Activated CD4-positive, alpha-beta T cell treated with anti-CD3 and anti-CD28 coated beads, Interleukin-2, amount 50 U/mL, for 48 hours (primary cell): ENCODE data around the gene TMEM41B.
"Not testable (repeated sequence)": the region's sequence is repeated elsewhere in the genome, so short reads cannot be mapped to it uniquely, and the experiment has no call there.

Source experiments
- DNase-seq, 2 experiments: peaks; one replicate each; pipeline ENCODE4 v3.0.0-alpha.2; 2020

The TMEM41B gene

DNA sequence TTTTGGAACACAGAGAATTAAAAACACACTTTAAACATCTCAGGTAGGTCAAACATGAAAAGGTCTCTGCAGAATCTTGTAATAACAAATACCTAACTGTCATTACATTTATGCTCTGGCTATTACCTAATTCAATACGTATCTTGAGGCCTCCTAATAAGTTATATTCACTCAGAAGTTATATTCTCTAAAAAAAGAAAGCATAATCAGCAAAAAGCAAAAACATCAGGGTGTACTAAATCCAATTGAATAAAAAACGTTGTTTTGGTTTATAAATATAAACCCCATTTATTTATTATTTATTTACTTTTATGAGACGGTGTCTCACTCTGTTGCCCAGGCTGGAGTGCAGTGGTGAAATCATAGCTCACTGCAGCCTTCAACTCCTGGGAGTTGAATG lies 10.2 kb downstream of the TMEM41B start:
- no peak for DNase-seq

DNA sequence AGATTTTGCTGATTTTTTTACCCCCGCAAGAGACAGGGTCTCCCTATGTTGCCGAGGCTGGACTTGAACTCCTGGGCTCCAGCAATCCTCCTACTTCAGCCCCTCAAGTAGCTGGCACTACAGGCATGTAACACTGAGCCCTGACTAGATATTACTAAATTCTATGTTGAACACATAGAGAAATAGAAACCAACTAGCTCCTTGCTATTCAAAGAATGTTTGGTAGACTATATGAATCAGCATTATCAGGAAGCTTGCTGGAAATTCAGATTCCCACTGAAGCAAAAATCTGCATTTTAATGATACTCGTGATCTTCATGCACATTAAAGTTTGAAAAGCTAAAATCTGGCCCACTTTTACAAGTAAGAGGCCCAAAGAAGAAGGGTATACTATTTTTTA lies 11.9 kb downstream of the TMEM41B start:
- DNase-seq: no peak

DNA sequence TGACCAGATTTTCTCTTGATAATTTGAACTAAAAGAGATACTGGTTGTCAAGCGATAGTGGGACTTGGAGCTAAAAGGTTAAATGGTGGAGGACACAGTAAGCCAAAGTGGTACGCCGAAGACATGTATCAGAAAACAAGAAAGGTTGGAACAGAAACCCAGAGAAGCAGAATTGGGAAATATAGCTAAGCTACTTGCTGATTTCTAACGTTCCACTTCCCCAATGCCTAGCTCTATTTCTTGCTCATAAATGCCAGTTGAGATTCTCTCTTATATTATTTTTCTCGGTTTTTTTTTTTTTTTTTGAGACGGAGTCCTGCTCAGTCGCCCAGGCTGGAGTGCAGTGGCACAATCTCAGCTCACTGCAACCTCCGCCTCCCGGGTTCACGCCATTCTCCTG lies 12.7 kb downstream of the TMEM41B start:
- DNase-seq: no peak

DNA sequence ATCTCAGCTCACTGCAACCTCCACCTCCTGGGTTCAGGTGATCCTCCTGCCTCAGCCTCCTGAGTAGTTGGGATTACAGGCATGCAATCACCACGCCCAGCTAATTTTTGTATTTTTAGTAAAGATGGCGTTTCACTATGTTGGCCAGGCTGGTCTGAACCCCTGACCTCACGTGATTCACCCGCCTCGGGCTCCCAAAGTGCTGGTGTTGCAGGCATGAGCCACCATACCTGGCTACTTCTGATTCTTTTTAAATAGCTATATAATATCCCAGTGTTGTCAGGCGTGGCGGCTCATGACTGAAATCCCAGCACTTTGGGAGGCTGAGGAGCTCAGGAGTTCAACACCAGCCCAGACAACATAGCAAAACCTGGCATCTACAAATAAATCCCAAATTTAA lies 20.7 kb downstream of the TMEM41B start:
- no peak for DNase-seq

DNA sequence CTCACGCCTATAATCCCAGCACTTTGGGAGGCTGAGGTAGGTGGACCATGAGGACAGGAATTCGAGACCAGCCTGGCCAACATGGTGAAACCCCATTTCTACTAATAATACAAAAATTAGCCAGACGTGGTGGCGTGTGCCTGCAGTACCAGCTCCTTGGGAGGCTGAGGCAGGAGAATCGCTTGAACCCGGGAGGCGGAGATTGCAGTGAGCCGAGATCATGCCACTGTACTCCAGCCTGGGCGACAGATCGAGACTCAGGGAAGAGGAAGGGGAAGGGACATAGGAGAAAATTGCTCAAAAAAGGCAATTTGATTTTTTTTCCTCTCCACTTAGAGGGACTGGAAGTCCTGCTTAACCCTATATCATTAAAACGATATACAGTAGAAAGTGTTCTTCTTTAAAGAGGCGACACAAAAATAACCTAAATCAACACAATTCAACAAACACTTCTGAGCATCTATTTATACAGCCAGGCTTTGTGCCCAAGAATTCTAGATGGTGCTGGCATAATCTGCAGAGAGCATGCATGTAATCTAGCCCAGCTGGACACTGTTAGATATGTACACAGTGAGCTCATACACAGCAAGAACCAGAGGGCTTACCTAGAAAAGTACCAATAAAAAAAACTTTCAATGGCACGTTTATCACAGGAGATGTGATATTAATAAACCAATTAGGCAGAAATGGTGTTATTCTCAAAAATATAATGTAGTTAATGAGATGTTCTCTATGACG lies 28.4 kb downstream of the TMEM41B start:
- DNase-seq: no peak

DNA sequence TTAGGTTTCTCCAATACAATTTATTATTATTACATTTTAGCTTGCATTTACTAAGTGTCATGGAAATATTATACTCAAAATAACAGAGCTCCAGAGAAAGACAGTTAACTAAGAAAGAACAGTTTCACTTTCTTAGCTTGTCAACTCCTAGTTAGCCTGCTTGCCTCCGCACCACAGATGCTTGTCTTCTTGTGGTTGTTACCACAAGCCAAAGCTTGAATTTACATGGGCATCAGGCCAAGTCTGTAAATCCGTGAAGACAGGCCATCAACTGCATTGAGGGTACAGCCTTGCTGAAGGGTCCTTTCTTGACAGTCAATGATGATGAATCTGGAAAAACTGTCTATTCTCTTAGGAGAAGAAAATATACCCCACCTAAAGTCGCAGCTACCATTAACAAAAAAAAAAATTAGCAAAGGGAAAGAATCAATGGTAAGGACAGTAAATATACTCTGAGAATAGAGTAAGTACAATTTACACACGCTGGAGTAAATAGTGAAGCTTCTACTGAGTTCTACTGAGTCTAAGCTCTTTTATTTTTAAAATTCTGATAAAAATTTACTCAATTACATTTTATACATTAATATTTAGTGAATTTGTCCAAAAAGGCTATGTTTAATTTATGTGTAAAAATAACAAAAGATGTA lies 33.6 kb downstream of the TMEM41B start:
- DNase-seq: peak; percentile 48 to 62

DNA sequence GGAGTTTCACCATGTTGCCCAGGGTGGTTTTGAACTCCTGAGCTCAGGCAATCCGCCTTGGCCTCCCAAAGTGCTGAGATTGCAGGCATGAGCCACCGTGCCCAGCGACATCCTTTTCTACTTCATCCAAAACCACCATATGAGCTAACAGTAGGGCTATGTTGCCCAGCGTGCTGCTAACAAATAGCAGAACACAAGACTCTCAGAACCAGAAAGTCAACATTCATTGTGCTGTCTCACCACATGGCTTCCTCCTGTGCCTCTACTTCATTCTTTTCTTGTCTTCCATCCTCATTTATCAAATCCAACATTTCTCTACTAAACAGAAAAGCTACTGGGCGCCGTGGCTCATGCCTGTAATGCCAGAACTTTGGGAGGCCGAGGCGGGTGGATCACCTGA lies 37.2 kb downstream of the TMEM41B start:
- DNase-seq: no peak

DNA sequence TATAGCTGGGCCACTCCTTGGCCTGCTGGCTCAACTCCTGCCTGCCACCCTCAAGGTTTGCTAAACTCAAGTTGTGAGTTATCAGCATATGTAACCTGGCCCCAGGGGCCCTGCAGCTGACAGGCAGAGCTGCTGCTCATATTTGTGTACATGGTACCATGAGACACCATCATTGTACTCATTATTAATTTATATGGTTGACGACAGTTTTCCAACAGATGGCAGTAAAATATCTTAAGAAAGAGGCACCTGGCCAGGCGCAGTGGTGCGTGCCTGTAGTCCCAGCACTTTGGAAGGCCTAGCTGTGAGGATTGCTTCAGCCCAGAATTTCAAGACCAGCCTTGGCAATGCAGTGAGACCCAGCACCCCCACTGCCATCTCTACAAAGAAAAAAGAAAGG lies 37.8 kb downstream of the TMEM41B start:
- no peak for DNase-seq

DNA sequence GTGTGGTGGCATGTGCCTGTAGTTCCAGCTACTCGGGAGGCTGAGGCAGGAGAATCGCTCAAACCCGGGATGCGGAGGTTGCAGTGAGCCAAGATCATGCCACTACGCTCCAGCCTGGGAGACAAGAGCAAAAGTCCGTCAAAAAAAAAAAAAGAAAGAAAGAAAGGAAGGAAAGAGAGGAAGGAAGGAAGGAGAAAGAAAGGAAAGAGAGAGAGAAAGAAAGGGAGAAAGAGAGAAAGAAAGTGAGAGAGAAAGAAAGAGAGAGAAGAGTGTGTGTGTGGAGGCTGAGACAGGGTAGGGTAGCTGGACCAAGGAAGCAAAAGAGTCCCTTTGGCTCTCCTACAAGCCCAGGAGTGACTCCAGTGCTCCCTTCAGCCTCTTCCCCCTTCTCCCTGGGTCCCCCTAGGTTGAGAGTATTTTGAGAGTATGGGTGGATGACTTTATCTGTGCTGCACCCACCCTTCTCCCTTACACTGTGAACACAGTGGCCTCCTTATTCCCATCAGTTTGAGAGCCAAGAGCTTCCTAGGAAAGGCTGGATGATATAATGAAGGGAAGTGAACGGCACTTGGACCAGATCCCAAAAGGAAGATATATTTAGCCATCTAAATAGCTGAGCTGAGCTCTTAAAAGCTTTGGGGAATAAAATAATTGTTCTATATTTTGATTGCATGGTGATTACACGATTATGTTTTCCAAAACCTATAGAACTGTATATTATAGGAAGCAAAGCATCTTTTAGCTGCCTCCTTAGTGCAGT lies 39.7 kb downstream of the TMEM41B start:
- no peak for DNase-seq

DNA sequence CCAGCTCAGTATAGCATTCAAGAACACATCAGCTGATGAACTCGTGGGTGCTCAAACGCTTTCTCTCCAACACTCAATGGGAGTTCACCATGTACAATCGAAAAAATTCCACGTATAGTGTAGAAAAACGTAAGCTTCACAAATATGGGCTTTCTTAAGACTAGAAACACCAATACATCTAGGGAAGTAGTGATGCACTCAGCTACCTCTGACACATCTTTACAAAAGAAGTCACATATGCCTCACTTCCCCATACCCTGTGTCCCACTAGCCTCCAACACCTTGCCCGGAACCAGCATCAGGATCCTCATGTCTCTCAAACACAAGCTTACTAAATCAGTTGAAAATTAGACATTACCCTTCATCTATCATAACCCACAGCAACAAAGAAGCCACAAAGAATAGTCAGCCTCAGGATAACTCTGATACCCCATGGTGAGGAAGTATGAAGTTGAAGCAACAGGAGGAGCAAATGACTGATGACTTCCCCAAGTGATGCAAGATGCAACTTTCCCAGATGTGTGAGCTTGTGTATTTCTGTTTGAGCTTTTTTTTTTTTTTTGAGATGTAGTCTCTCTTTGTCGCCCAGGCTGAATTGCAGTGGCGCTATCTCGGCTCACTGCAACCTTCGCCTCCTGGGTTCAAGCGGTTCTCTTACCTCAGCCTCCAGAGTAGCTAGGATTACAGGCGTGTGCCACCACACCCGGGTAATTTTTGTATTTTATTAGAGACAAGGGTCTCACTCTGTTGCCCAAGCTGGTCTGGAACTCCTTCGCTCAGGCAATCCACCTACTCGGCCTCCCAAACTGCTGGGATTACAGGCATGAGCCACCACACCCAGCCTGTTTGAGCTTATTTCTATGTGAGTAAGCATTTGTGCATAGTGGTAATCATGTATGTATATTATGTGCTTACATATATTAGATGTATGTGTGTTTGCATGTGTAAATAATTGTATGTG lies 40.7 kb downstream of the TMEM41B start:
- DNase-seq: no peak

DNA sequence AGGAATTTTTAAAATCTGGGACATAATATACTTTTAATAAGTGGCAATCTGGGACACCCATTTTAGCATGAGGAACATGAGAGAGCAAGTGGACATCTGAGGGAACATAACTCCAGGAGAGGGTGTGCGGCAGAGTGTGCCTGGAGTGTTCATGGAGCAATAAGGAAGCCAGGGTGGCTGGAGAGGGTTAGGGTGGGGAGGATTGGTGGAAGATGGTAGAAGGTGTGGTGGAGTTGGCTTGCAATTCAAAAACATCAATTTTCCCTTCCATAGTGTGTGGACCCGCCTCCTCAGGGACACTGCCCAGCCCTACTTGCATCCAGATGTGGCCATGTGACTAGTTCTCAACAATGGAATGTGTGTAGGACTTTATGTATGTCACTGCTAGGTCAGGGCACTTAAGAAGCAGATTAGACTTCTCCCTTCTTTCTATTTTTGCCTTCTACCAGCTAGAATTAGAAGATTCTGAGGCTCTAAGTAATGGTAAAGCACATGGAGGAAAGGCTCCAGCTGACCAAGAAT lies 44.8 kb downstream of the TMEM41B start:
- no peak for DNase-seq

DNA sequence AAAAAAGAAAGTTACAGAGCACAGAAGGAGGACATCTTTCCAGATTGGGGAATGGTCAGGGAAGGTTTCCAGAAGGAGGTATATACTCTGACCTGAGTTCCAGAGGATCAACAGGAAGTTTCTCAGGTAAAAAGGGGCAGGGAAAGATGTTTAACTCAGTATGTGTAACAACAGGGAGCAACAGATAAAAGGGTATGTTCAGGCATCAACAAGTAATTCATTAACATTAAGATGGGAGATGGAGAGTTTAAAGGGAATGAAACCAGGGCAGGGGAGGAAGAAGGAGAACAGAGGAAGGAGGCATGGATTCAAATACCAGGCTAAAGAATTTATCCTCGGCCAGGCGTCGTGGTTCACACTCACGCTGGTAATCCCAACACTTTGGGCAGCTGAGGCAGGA lies 46.7 kb downstream of the TMEM41B start:
- no peak for DNase-seq

DNA sequence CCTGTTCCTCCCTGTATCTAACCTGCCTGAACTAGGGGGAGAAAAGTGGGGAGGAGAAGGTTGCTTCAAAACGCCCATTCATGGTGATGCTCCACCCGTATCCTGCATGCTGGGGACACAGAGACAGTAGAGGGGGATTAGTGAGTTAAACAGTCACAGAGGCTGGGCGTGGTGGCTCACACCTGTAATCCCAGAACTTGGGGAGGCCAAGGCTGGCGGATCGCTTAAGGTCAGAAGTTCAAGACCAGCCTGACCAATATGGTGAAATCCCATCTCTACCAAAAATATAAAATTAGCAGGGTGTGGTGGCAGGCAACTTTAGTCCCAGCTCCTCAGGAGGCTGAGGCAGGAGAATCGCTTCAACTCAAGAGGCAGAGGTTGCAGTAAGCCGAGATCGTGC lies 47.5 kb downstream of the TMEM41B start:
- no peak for DNase-seq

DNA sequence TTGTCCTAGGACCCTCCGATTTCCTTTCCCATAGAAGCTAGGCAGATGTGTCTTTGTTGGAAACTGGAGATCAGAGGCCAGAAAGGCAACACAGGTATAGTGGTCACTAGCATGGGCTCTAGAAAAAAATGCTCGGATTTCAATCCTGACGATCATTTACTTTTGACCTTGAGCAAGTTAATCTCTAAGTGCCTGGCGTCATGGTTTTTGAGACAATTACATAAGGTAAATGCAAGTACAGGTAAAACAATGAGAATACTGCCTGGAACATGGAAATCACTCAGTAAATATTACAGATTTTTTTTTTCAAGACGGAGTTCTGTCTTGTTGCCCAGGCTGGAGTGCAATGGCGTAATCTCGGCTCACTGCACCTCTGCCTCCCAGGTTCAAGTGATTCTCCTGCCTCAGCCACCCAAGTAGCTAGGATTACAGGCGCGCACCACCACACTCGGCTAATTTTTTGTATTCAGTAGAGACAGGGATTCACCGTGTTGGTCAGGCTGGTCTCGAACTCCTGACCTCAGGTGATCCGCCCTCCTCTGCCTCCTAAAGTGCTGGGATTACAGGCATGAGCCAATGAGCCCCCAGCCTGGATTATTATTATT lies 48.2 kb downstream of the TMEM41B start:
- DNase-seq: no peak

DNA sequence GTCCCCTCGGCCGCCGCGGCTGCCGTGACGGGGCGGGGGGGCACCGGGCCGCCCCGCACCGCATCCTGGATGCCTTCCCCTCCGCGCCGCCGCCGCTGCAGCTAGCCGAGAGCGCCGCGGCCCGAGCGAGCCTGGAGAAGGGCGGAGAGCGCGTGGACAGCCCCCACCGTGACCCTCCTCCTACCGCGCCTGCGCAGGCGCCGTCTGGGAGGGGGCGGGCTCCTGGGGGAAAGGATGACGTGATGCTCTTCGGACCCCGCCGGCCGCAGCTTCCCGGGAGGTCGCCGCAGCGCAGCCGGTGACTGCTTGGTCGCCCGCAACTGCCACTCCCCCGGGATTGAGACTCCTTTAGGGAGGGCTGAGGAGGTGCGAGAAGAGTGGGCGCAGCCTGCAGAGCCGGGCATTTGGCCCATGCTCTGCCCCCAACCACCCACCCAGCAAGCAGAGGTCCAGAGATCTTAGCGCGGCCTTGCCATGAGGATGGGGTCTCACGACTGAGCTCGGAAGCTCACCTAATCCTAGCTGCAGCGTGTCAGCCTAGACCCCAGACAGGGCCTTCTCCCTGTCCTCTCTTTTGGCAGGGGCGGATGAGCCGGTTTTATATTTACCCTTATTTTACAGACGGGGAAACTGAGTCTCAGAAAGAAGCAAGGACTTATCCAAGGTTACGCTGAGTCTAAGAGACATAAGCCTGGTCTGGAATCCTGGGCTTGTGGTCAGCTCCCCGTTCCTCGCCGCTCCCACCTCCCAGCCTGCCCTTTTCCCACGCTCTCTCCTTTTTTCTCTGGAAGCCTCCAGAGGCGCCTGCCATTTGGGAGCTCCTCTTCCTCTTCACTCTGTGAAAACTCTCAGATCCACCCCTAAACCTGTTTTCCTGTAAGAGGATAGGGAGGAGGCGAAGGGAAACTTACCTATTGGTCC lies 48.9 kb downstream of the TMEM41B start, which contains the start of gene DENND5A:
Gene DENND5A, minus strand, starts transcription at position 140 of the 921 bp plus-strand sequence. CDS start 281 bp downstream, outside the sequence.
- DNase-seq: peak; percentile 65 to 69

DNA sequence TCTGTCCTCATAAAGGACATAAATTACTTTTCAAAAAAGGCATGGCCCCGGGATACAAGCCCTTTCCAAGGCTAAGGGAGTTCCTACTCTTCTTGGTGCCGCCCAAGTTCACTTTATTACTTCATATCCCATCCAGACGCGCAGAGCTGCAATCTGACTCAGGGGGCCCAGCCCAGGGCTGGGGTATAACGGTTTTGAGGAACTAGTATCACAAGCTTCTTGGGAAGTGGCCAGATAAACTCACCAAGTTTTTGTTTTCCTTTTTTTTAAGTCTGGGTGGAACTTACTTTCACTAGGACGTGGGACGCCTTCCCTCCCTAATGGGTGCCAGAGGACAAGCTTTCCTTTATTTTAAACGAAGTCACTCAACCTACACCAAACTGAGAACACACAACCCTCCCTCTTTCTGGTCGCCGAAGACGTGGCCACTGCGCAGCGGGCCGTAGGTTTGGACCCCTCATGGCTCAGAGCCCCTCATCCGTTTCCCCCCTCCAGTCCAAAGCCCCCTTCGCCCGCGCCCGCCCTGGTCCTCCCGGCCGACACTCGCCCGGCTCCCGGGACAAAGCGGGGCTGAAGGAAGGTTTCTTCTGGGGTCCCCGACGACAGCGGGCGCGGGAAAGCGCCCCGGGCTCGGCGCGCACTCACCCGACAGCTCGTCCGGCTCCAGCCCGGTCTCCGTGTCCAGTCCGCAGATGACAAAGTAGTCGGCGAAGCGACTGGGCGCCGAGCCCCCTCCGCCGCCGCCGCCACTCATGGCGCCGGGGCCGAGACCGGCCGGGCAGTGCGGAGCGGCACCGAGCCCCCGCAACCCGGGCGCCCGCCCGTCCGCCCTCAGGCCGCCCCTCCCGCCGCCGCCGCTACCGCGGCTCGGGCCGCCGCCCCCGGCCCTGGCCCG lies 49.8 kb downstream of the TMEM41B start:
- peak; percentile 45 to 62 for DNase-seq

DNA sequence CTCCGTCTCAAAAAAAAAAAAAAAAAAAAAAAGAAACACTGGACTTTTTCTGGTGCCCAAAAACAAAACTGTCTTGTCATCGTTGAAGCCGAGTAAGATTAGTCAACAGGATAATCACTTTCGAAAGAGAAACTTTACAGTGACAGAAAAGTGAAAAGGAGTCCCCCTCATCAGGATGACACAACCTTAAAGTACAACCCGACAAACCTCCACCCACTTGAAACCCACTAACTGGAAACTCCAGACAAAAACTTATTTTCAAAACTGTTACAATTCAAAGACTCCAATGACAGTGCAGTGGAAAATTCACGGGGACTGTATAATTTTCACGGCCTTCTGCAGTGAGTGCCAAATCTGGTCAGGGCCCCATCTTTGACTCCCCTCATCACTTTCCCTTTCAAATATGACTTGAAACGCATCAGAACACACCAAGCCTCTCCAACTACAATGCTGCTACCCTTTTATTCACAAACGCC lies 50.5 kb downstream of the TMEM41B start:
- peak; percentile 38 to 61 for DNase-seq

DNA sequence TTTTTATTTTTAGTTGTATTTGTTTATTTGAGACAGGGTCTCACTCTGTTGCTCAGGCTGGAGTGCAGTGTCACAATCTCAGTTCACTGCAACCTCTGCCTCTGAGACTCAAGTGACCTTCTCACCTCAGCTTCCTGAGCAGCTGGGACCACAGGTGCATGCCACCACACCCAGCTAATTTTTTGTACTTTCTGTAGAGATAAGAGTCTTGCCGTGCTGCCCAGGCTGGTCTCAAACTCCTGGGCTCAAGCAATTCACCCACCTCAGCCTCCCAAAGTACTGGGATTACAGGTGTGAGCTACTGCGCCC lies 53.6 kb downstream of the TMEM41B start:
- not testable (repeated sequence) for DNase-seq

DNA sequence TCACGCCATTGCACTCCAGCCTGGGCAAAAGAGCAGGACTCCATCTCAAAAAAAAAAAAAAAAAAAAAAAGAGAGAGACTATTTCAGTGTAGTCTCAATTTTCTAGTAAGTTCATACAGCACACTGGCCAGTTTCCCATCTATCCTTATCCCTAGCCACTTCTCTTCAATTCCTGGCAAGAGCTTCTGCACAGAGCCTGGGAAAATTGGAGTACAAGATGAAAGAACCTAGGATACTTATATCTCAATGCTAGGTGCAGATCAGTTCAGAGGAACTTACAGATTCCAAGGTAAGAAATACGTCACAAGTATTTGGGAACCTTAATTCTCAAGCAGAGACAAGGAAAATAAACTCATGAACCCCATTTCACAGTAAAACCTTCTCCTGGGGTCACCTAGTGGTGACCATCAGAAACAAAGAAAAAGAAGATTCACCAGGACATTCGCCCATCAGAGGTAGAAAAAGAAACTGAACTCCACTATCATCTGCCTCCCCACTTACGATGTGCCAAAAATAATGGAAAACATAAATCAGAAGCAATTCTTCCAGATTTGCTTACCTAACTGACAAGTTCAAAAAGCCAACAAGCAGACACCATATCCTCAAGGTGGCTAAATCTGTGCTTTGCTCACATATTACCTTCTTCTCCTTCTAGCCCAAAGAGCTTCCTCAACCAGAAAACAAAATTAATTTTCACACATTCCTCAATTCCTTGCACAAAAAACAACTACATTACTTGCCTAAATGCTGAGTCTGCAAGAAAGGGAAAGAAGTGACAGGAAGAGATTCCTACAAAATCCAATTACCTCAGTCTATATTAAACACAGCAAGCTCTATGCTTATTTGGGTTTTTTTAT lies 54.2 kb downstream of the TMEM41B start:
- DNase-seq: no peak
